8988T (cell line): ENCODE measurements around the gene BCL2.

ENCODE experiments used
- DNase-seq: peaks from one replicate; pipeline ENCODE4 v3.0.0; 2011

The BCL2 gene

GRCh38 chr18:63102941-63103744 lies 216.4 kb downstream of the BCL2 start:
- DNase-seq = no peak

DNA sequence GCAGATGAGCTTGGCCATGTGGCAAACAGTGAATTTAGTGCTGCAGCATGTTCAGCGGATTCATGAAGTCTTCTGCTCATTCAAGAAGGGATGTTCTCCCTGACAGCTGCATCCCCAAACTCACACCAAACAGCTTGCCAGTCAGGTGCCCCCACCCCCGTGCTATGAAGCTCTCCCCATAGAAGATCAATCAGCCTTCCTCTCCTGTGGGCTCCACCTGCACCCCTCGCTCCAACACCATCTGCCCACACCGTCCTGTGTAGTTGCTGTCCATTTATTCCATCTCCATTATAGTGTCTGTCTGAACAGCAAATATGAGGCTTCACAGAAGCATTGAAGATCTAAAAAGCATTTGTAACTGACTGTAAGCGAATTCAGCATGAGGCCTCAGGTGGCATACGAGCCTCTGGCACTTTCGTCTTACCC lies 218.9 kb downstream of the BCL2 start:
- DNase-seq = no peak

DNA sequence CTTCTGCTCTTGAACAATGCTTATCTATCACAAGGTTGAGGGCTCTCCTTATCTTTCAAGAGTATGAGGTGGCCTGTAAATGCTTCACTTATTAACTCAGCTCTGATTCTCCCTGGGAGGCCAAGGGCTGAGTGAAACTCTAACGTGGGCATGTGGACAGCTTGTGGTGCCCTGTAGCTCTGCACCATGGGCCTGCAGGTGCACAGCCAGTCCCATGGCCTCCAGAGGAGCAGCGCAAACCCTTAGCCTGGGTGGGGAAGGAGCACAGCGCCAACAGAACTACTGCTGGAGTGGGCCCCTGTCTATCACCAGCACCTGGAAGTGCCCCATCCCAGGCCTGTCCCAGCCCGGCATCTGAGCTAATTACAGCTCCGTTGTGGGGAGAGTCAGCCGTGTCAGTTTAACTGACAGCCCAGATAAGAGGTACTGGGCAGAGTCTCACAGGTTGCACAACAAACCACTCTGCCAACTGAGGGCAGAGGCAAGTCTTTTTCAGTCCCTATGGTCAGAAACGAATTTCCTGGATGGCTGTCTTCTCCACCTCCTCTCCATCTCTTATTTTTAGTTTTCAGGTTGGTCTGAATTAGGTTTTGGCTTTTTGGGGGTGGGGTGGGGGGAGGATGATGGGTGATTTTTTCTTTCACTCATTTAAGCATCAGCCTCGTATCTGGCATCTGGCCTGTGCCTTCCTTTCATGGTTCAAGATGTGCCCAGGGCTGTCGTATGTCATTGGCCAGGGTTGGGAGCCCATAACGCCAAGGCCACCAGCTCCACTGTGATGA lies 219.5 kb downstream of the BCL2 start:
- DNase-seq = no peak

DNA sequence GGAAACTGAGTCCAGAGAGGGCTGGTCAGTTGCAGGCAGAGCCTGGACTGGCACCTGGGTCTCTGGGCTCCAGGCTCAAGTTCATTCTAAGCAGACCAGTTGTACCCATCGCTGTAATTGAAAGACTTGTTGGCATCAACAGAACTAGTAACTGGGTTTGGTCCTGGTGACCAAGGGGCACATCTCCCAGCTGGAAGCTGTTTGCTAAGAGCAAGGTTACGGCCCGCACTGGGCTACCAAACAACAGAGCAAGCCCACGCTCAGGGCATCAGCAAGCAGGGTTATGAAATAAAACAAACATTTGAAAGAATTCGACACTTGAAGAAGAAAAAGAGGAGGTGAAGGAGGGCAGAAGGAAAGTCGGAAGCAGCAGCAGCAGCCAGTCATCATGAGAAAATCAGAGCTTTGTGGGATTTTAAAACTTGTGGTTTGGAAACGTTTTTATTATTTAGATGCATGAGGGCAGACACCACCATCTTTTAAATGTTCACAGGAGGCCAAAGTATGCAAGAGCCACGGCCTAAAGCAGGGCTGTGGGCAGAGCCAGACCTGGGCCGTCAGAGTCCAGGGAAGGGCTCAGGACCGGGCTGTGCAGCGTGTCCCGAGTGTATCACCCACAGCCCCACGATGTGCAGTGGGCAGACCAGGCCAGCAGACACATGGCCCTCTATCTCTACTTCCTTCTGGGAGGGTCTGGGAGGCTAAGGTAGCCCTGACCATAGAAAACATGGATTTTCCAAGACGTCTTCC lies 220.3 kb downstream of the BCL2 start:
- DNase-seq = no peak

- DNase-seq = no peak
Measured at GRCh38 chr18:63098018-63098981, 221.3 kb downstream of the BCL2 start.

- DNase-seq = no peak
Measured at GRCh38 chr18:63097178-63097577, 222.4 kb downstream of the BCL2 start.

GRCh38 chr18:63096327-63096874 lies 223.2 kb downstream of the BCL2 start:
- DNase-seq = no peak

DNA sequence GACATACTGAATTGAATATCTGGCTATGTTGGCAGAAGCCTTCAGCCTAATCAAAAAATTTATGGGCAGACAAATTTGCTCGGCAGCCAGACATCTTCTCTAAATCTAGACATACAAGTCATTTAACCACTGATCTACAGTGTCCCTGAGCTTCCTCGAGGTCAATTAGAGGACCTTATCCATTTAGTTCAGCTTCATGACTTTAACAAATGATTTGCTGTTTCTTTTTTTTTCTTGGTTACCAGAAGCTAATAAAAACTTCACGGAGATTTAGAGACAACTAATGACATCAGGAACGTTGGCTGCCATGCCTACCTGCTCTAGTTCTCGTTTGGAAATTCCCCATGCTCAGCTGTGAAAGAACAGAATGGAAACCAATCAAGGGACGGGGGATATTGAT lies 223.8 kb downstream of the BCL2 start:
- no peak for DNase-seq

DNA sequence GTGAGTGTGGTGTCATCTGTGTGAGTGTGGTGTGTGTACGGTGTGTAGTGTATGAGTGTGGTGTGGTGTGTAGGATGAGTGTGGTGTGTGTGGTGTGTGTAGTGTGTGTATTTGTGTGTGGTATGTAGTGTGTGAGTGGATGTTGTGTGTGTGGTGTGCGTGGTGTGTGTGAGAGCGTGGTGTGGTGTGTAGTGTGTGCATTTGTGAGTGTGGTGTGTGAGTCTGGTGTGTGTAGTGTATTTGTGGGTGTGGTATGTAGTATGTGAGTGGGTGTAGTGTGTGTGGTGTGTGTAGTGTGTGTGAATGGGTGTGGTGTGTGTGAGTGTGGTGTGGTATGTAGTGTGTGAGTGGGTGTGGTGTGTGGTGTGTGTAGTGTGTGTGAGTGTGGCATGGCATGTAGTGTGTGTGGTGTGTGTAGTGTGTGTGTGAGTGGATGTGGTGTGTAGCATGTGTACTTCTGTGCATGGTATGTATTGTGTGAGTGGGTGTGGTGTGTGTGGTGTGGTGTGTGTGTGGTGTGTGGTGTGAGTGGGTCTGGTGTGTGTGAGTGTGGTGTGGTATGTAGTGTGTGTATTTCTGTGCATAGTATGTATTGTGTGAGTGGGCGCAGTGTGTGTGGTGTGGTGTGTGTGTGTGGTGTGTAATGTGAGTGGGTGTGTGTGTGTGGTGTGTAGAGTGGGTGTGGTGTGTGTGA lies 227.8 kb downstream of the BCL2 start:
- no peak for DNase-seq

DNA sequence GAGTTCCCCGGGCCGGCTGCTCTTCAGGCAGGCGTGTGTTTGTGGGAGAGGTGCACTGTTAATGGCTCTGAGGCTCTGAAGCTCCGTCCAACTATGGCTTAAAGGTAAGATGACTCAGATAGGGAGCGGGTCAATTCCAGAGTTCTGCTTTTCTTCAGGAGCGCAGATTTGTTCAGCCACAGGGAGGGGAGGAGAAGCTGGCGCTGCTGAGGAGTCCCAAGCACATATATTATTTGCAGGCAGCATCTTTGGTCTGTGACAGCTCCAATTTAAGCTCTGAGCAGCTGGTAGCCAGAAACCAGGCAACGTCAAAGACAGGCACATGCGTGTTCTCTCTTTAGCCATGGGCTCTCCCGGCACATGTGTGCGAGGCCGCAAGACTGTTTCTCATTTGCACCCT lies 229.2 kb downstream of the BCL2 start:
- DNase-seq = no peak

DNA sequence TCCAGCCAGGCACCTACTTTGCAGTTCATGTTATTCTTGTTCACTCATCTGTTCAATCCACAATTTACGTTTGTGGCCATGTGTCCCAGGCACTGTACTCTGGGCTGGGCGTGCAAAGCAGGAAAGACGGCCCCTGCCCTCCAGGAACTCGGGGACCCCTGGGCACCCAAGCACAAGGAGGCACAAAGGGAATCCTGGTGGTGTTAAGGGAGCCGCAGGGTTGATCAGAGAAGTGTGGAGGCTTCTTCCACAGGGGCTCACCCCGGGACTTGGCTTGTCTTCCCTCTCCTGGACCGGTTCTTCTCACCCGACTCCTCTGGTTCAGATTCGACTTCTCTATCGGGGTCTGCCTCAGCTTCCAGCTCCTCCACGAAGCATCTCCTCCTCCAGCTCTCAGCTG lies 230.5 kb downstream of the BCL2 start:
- no peak for DNase-seq

DNA sequence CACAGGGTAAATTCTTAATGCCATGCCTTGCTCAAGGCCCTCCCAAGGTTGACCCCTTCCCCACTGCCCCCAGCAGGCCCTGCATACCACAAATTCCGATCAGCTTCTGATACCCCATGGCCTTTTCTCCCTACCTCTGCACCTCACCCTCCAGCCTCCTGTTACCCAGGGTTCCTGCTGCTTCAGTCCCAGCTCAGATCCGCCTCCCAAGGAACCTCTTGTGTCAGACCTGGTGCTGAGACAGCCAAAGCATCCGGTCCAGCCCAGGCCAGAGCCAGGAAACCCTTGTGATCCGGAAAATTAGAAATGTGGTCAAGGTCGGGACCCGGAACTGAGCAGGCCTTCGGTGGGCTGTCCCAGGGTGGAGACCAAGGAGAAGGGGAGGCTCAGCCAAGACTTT lies 231.3 kb downstream of the BCL2 start:
- DNase-seq = no peak

- DNase-seq = no peak
Measured at GRCh38 chr18:63087421-63088230, 231.9 kb downstream of the BCL2 start.

DNA sequence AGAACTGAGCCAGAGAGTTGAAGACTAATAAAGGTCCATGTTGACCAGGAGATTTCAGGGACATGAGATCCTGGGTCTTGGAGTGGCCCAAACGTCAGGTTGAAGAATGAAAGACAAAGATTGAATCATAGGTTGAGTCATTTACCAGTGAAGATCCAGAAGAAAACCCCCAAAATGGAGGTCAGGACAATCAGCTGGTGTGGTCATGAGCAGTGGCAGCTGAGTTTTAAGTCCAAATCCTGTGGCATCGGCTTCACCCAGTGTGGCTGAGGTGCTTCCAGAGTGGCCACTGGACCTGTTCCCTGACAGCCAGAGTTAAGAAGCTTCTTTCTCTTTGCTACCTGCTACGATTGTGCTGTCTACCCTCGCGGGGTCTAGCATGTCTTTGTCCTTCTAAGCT lies 234.0 kb downstream of the BCL2 start:
- DNase-seq = no peak

GRCh38 chr18:63084219-63084618 lies 235.3 kb downstream of the BCL2 start:
- DNase-seq = no peak

DNA sequence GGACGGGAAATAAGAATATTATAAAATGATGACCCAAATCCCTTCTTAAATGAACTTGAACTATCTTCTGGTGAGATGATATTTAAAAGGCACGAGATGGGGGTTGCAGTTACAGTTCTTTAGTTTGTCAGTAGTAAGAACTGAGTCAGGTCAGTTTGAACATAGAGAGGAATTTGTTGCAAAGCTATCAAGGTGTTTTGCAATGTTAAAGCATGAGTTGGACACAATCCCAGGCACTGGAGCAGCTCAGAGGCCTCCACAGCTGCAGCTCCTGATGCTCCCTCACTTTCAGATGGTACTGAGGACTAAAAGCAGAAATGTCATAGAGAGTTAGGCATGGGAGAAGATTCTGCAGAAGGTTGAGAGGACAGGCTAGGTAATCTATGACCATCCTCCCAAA lies 236.0 kb downstream of the BCL2 start:
- no peak for DNase-seq

- DNase-seq = no peak
Measured at GRCh38 chr18:63083020-63083531, 236.5 kb downstream of the BCL2 start.

DNA sequence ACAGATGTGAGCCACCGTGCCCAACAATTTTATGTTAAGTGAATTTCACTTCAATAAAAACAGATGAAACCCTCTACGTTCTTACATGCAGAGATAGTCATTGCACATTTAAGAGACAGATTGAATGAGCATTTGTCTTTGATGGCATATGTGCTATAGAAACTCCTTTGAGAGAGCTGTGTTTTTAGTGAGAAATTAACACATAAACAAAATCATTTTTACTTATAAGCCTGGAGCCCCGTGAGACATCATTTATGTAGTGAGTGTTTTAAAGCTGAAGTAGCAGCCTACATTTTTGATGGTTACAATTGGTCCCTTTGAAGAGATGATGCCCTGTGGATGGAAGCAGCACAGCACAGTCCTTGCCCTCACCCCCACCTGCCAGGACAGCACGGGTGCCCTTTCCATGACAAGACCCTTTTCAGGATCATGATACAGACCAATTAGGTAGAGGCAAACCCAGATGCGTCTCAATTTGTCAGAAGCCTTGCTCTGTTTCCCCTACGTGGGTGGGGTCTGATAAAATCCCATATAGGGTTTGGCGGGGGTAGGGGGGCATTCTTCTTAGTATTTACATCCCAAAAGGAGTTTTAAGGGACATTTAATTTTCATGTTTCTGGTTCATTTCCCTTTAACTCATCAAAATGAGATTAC lies 237.1 kb downstream of the BCL2 start:
- no peak for DNase-seq

DNA sequence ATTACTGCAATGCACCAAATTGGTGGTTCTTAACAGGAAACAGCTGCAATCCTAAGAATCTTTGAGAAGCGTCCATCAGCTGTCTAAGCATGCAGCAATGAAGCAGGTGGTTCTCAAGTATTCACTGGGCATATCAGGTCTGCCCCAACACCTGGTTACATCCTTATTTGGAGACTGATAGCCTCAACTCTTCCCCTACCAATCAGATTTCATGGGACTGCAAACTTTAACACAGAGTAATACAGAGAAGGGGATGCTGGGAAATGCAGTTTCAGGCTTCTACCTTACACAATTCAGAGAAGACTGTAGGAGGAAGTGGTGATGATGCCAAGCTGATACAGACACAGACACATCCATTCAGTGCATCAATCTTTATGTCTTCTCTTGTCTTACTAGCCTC lies 240.5 kb downstream of the BCL2 start:
- DNase-seq = no peak

DNA sequence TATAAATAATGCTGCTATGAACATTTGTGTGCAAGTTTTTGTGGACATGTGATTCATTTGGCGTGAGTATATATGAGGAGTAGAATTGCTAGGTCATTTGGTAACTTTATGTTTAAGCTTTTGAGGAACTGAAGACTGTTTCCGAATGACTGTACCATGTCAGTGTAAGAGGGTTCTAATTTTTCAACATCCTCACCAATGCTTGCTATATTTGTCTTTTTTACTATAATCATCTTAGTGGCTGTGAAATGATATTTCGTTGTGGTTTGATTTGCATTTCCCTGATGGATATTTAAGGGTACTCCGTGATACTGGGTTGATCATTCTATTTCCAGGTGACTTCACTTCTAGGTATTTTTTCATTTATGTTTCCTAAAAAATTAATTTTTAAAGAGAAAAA lies 241.1 kb downstream of the BCL2 start:
- DNase-seq = no peak
